ENCODE results near the gene NUAK2.

DNA sequence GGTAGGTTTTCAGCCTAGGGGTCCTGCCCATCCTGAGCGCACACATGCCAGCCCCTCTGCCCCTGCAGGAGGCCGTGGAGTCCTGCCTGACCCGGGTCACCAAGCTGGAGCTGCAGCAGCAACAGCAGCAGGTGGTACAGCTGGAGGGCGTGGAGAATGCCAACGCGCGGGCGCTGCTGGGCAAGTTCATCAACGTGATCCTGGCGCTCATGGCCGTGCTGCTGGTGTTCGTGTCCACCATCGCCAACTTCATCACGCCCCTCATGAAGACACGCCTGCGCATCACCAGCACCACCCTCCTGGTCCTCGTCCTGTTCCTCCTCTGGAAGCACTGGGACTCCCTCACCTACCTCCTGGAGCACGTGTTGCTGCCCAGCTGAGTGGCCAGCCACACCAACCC, 49.8 kb downstream of the NUAK2 start:
- TF ChIP-seq POLR2A (IDR thresholded peaks at IDR 0.05) = no peak
- TF ChIP-seq, protein P1, sequence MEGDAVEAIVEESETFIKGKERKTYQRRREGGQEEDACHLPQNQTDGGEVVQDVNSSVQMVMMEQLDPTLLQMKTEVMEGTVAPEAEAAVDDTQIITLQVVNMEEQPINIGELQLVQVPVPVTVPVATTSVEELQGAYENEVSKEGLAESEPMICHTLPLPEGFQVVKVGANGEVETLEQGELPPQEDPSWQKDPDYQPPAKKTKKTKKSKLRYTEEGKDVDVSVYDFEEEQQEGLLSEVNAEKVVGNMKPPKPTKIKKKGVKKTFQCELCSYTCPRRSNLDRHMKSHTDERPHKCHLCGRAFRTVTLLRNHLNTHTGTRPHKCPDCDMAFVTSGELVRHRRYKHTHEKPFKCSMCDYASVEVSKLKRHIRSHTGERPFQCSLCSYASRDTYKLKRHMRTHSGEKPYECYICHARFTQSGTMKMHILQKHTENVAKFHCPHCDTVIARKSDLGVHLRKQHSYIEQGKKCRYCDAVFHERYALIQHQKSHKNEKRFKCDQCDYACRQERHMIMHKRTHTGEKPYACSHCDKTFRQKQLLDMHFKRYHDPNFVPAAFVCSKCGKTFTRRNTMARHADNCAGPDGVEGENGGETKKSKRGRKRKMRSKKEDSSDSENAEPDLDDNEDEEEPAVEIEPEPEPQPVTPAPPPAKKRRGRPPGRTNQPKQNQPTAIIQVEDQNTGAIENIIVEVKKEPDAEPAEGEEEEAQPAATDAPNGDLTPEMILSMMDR (IDR thresholded peaks at IDR 0.05) = no peak

All from uterus (tissue), 2 donors.